NCI-H187 (cell line): ENCODE measurements around the gene FAM184B.

Experiments
- DNase-seq, 2 experiments: peaks; one replicate each; lab custom pipeline; 2025; lab: John Stamatoyannopoulos, UW

Gene FAM184B

GRCh38 chr4:17781300-17782287, at the start of gene FAM184B:
FAM184B (minus strand) TSS chr4:17781621; CDS start chr4:17781299, 322 bp downstream.
- no peak for DNase-seq

GRCh38 chr4:17823871-17824669, 42.6 kb upstream of the FAM184B start:
- DNase-seq = no peak

- no peak for DNase-seq
These were observed 35.6 kb upstream of the FAM184B start for GRCh38 chr4:17817027-17817426.

- DNase-seq = no peak
These were observed 34.7 kb upstream of the FAM184B start for GRCh38 chr4:17816142-17816541.

GRCh38 chr4:17814140-17814539, 32.7 kb upstream of the FAM184B start:
- no peak for DNase-seq

GRCh38 chr4:17812801-17813200, 31.4 kb upstream of the FAM184B start:
- DNase-seq = no peak

- DNase-seq = no peak
These were observed 30.7 kb upstream of the FAM184B start for GRCh38 chr4:17812125-17812524.

- no peak for DNase-seq
These were observed 29.7 kb upstream of the FAM184B start for GRCh38 chr4:17811078-17811603.

- DNase-seq = peak; percentile 99 to 100
These were observed 29.0 kb upstream of the FAM184B start, which contains the start of the genes DCAF16 and NCAPG for GRCh38 chr4:17810260-17811077. DCAF16 (minus strand) TSS chr4:17810757; CDS start chr4:17804141, 6,616 bp downstream. NCAPG (plus strand) TSS chr4:17810979; CDS start chr4:17811078, 99 bp downstream.

- DNase-seq = no peak
These were observed 28.2 kb upstream of the FAM184B start for GRCh38 chr4:17809667-17810066.

GRCh38 chr4:17807446-17807845, 26.0 kb upstream of the FAM184B start:
- DNase-seq = no peak

GRCh38 chr4:17805580-17806155, 24.2 kb upstream of the FAM184B start:
- no peak for DNase-seq

- no peak for DNase-seq
These were observed 16.4 kb upstream of the FAM184B start for GRCh38 chr4:17797808-17798207.

- no peak for DNase-seq
These were observed 13.3 kb upstream of the FAM184B start for GRCh38 chr4:17794730-17795129.

GRCh38 chr4:17788956-17789355, 7.5 kb upstream of the FAM184B start:
- no peak for DNase-seq

GRCh38 chr4:17787315-17787714, 5.9 kb upstream of the FAM184B start:
- DNase-seq = no peak

- DNase-seq = no peak
These were observed 5.1 kb upstream of the FAM184B start for GRCh38 chr4:17786567-17786966.

- DNase-seq = no peak
These were observed 4.4 kb upstream of the FAM184B start for GRCh38 chr4:17785858-17786257.

- no peak for DNase-seq
These were observed 721 bp downstream of the FAM184B start for GRCh38 chr4:17780501-17781299.

- no peak for DNase-seq
These were observed 3.0 kb downstream of the FAM184B start for GRCh38 chr4:17778431-17778830.
